Osteoblast (primary cell): ENCODE data around the gene OR1F1. TPM values are rescaled to one million over a fixed set of nuclear protein-coding genes. Genes with fewer than 3 reads are reported as not detected.
A peak's percentile ranks its signal among the peaks of the same experiment; 100 is the strongest.

ENCODE experiments used
- DNase-seq: peaks from one replicate; pipeline ENCODE4 v3.0.0; 2011; ENCODE audit warnings: low spot score, mixed read lengths; ENCODE audit not compliant: insufficient read length; ENCODE audit errors: missing footprints
- H2AFZ ChIP-seq: 2 replicates; pipeline ENCODE4 v1.6.0; 2011; ENCODE audit warnings: mild to moderate bottlenecking, low read length
- H3K27ac ChIP-seq: 2 replicates; pipeline ENCODE4 v1.5.1; 2011; ENCODE audit warnings: mild to moderate bottlenecking, low read depth, low read length, moderate library complexity
- H3K27me3 ChIP-seq: 2 replicates; pipeline ENCODE4 v1.6.0; 2012; ENCODE audit warnings: mild to moderate bottlenecking, control low read depth, inconsistent platforms, low read length, moderate library complexity; ENCODE audit not compliant: insufficient read depth
- H3K36me3 ChIP-seq: 2 replicates; pipeline ENCODE4 v1.5.1; 2011; ENCODE audit warnings: mild to moderate bottlenecking, low read length, control low read depth, moderate library complexity; ENCODE audit not compliant: insufficient read depth
- H3K4me1 ChIP-seq: 2 replicates; pipeline ENCODE4 v1.5.1; 2011; ENCODE audit warnings: mild to moderate bottlenecking, low read length, control low read depth, moderate library complexity; ENCODE audit not compliant: insufficient read depth
- H3K4me2 ChIP-seq: 2 replicates; pipeline ENCODE4 v1.6.0; 2011; ENCODE audit warnings: mild to moderate bottlenecking, low read length; ENCODE audit not compliant: insufficient read depth
- H3K4me3 ChIP-seq: fragments of 200-600 bp; sonication (generic); 3 replicates; pipeline ENCODE4 v1.5.1; 2012; ENCODE audit warnings: mild to moderate bottlenecking, low read length, inconsistent platforms; ENCODE audit not compliant: insufficient read depth
- H3K79me2 ChIP-seq: 2 replicates; pipeline ENCODE4 v1.6.0; 2012; ENCODE audit warnings: mild to moderate bottlenecking, low read length, control low read depth, inconsistent platforms; ENCODE audit not compliant: insufficient read depth
- H3K9me3 ChIP-seq: 2 replicates; pipeline ENCODE4 v1.5.1; 2011; ENCODE audit warnings: low read depth, low read length, control low read depth
- H4K20me1 ChIP-seq: 2 replicates; pipeline ENCODE4 v1.6.0; 2012; ENCODE audit warnings: mild to moderate bottlenecking, low read length, control low read depth; ENCODE audit not compliant: insufficient read depth
- CTCF ChIP-seq: IDR thresholded peaks from 2 replicates; pipeline ENCODE4 v1.5.1; 2011; ENCODE audit warnings: mild to moderate bottlenecking, low read depth, low read length, moderate library complexity; ENCODE audit errors: extremely low read depth
- total RNA-seq: library from RNA; depleted of rRNA; stranded (reverse); fragments of >200 nt; gene quantifications from 2 replicates; pipeline ENCODE4 v1.2.3, GENCODE V29; 2012

The OR1F1 gene
- total RNA-seq, 1 donor: 0.36 TPM

DNA sequence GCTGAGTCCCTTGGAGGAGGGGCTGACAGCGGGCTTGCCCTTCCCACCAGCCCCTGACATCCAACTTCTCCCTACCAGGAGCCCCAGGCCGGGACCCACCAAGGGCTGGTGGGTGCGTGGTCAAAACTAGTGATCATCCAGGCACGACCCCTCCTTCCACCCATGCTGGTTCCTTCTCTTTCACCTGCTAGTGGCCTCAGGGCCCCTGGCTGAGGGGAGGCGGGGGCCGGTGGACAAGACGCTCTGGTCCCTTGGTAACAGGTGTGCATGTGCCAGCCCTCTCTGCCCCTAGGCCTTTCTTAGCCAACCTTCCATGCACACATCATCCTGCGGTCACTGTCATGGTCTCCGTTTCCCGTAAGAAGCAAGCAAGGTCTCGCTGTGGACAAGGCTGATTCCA is 44.8 kb upstream of the OR1F1 start:
- no peaks in the 10 kb centered on the region for H3K79me2 ChIP-seq
- H3K4me3 ChIP-seq: no peak overlapping the region
- peaks cover 4% of the 10 kb centered on the region for H3K4me1 ChIP-seq
- no peaks in the 10 kb centered on the region for H3K9me3 ChIP-seq
- H3K27ac ChIP-seq: no peak overlapping the region
- peak; percentile 71 for DNase-seq
- no peaks in the 10 kb centered on the region for H4K20me1 ChIP-seq
- no peaks in the 10 kb centered on the region for H3K27me3 ChIP-seq
- no peak overlapping the region for H2AFZ ChIP-seq
- no peak for TF ChIP-seq CTCF
- no peak overlapping the region for H3K4me2 ChIP-seq
- peaks cover 11% of the 10 kb centered on the region for H3K36me3 ChIP-seq

DNA sequence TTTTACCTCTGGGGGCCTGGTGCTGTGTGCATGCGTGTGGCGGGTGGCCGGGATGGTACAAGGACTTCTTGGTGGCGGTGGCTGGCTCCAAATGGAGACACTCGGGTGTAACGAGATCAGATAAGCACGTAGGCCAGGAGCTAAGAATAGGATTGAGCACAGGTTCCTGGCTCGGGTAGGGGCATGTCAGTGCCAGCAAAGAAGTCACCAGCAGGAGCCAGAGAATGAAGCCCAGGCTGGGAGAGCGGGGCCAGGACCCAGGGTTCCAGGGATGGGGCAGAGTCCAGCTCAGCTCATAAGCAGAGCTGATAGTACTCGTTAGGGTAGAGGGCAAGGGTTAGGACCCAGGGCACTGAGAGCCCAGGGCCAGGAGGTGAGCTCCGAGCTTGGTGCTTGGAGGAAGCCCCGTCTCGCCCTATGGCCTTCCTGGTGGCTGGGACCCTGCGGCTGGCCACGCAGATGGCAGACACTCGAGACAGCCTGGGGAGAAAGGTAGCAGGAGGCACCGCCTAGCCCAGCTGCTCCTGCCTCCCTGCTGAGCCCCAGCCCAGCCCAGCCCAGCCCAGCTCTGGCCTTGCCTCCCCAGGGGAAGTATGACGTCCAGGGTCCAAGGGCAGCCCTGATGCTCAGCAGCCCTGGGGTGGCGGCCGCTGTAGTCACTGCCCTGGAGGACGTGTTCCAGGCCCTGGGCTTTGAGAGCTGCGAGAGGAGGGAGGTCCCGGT is 44.2 kb upstream of the OR1F1 start:
- no peaks in the 10 kb centered on the region for H4K20me1 ChIP-seq
- no peaks in the 10 kb centered on the region for H3K9me3 ChIP-seq
- peak; percentile 82 for DNase-seq
- no peak for TF ChIP-seq CTCF
- no peaks in the 10 kb centered on the region for H3K27me3 ChIP-seq
- H3K4me2 ChIP-seq: no peak overlapping the region
- H3K27ac ChIP-seq: no peak overlapping the region
- no peaks in the 10 kb centered on the region for H3K79me2 ChIP-seq
- H3K4me3 ChIP-seq: no peak overlapping the region
- peaks cover 11% of the 10 kb centered on the region for H3K36me3 ChIP-seq
- peaks cover 4% of the 10 kb centered on the region for H3K4me1 ChIP-seq
- no peak overlapping the region for H2AFZ ChIP-seq

- no peak overlapping the region for H3K4me2 ChIP-seq
- H3K4me1 ChIP-seq: peaks cover 1% of the 10 kb centered on the region
- H3K79me2 ChIP-seq: no peaks in the 10 kb centered on the region
- no peaks in the 10 kb centered on the region for H3K27me3 ChIP-seq
- peak; percentile 60 for DNase-seq
- H3K27ac ChIP-seq: no peak overlapping the region
- peaks cover 7% of the 10 kb centered on the region for H3K36me3 ChIP-seq
- H3K9me3 ChIP-seq: no peaks in the 10 kb centered on the region
- H2AFZ ChIP-seq: no peak overlapping the region
- no peak for TF ChIP-seq CTCF
- H4K20me1 ChIP-seq: no peaks in the 10 kb centered on the region
- H3K4me3 ChIP-seq: no peak overlapping the region
Observed at GRCh38 chr16:3144321-3144983, 43.6 kb upstream of the OR1F1 start.

DNA sequence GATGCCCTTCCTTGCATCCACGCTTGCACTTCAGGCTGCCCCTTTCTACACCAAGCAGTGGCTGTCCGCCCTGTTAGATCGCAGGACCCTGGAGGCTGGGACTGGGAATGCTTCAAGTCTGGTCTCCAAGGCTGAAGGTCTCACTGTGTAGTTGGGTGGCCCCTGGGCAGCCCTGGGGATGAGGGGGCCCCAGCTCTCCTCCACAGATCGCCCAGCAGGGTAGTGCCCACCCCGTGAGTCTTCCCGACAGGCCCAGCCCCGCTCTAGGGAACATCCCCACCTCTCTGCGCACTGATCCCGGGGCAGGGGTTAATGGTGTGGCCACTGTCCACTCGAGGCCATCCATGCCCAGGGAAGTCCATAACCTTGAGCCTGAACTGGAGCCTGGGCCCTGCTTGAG is 42.9 kb upstream of the OR1F1 start:
- Histone ChIP-seq H4K20me1 (no peaks in the 10 kb centered on the region), H3K4me1 (no peaks in the 10 kb centered on the region), H3K4me3 (no peak overlapping the region), H3K4me2 (no peak overlapping the region), H3K9me3 (no peaks in the 10 kb centered on the region), H3K27ac (no peak overlapping the region), H3K36me3 (peaks cover 6% of the 10 kb centered on the region), H2AFZ (no peak overlapping the region), H3K79me2 (no peaks in the 10 kb centered on the region), H3K27me3 (no peaks in the 10 kb centered on the region)
- peak; percentile 59 for DNase-seq
- no peak for TF ChIP-seq CTCF
